GM21423 (cell line): ENCODE results near the gene NCSTN.

Experiments
- ATAC-seq: cut with Tn5 transposase; IDR thresholded peaks from one replicate; pipeline ENCODE4 v1.9.1; 2021; ENCODE audit warnings: mild to moderate bottlenecking, moderate library complexity; ENCODE audit not compliant: unreplicated experiment

NCSTN gene

DNA sequence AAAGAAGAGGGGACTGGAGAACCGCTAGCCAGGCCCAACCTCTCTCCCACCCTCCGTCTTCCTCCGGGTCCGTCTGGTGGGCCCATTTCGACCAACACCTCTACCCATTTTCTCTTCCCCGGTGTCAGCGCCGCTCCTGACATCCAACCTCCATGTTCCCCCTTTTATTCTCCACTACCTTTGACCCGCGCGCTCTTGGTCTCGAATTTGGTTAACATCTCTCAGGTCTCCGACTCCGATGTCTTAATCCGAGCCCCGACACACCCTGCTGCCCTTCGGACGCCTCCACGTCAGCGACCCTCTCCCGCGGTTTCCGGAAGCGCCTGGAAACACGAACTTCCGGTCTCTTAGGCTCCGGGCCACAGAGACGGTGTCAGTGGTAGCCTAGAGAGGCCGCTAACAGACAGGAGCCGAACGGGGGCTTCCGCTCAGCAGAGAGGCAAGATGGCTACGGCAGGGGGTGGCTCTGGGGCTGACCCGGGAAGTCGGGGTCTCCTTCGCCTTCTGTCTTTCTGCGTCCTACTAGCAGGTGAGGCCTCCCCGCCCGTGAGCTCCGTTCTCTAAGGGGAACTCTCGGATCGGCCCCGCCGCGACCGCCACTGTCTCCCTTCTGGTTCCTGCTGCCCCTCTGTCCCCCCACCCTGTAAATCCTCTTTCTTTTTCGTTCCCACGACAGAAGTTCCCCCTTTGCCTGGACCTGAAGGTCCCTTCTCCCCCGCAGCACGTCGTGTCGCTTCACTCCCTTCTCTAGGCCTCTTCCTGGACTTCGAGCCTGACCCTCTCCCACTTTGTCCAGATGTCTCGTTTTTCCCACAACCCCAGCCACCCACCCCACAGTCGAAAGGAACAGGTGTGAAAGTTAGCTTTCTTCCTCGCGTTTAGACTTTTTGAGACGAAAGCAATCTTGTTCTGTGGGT, at the start of gene NCSTN, which contains the start of gene COPA:
NCSTN (plus strand) TSS at position 431 of the 917 bp plus-strand sequence; CDS start at position 445, 14 bp downstream.
COPA (minus strand) TSS at position 298 of the 917 bp plus-strand sequence; CDS start at position 218, 80 bp downstream.
- ATAC-seq: peak; percentile 93

DNA sequence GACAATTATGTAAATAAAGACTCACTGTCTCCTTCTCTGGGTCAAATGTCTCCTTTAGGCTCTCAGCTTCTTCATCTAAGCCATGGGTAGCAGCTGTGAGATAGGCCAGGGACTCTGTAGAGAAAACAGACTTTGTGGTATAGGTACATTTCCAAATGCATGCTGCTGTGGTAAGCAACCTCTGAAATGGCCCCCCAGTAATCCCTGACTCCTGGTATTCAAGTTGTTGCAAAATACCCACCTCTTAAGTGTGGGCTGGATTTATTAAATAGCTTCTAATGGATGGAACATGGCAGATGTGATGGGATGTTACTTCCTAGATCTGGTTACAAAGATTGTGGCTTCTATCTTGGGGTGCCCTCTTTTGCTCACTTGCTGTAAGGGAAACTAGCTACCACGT, 47.1 kb upstream of the NCSTN start:
- no peak for ATAC-seq

DNA sequence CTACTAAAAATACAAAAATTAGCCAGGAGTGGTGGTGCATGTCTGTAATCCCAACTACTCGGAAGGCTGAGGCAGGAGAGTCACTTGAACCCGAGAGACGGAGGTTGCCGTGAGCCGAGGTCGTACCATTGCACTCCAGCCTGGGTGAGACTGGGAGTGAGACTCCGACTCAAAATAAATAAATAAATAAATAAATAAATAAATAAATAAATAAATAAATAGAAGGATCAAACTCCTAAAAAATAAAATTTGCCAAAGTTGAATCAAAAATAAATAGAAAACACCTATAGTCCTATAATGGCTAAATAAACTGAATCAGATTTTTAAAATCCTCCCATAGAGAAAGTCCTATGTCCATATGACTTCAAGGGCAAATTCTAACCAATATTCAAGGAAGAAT, 43.0 kb upstream of the NCSTN start:
- no peak for ATAC-seq

DNA sequence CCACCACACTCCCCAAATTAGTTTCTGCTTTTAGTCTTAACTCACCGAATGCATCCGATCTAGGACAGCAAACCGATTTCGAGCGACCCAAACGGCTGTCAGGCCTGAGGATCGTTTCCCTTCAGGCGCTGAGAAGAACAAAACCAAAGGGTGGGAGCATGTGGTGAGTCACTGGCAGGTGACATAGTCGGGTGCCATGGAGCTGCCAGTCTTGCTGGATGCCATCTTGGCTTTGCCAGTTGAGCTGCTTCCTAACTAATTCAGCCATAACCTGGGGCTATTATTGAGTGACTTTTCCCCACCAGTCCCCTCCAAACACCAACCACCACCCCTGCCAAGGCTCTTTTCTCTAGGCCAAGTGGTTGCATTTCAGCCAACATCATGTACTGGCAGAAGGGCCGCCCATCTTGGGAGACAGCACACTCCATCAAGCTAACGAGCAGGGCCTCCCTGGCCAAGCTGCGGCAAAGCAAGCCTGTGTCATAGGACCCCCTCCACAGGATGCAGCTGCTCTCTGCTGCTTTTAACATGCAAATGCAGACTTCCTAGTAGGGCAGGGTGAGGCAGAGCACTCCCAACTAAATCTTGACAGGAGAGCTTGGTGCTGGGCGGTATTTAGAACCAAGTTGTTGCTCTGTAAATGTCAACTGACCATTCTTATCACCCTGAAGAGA, 35.9 kb upstream of the NCSTN start:
- no peak for ATAC-seq

DNA sequence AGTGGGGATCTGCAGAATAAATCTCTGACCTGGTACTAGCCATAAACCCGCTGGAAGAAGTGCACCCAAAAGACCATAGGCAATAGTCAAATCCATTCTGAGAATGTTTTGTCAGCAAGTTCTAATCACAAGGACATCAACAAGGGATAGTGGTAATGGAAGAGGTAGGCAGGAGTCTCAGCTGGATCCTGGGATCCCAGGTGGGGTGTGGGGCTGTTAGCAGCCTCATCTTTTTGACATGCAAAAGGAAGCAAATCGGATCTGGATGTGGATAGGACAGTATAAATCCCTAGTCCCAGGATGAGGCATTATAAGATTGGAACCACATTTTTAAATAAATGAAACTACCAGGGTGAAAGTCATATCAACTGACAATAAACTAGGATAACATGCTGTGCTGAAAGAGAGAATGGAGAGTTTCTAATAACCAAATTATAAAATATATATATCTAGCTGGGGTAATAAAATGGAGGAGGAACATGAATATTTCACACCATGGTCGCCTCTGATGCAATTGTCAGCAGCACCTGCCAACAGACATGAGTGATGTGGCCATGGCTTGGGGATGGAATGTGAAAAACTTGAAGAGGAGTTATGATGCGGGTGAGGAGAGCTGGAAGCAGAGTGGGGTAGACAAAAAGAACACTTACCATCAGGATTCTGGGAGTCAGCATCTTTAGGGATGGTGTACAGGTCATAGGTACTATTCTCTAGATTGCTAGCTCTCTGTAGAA, 34.6 kb upstream of the NCSTN start:
- no peak for ATAC-seq

DNA sequence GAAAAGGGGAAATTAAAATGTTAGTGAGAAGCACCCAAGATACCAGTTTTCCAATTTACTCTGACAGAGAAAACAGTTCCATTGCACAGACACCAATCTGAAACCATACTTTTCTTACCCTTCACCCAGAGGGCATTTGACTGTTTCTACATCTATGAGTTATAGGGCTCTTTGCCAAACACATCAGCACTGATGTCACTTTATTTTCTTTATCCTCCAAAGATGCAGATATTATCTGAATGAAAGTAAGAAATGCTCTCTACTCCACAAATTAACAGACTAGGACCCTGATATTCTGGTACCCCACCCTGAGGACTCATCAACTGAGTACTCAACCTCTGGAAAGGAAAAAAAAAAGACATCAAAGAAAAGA, 34.0 kb upstream of the NCSTN start:
- no peak for ATAC-seq

DNA sequence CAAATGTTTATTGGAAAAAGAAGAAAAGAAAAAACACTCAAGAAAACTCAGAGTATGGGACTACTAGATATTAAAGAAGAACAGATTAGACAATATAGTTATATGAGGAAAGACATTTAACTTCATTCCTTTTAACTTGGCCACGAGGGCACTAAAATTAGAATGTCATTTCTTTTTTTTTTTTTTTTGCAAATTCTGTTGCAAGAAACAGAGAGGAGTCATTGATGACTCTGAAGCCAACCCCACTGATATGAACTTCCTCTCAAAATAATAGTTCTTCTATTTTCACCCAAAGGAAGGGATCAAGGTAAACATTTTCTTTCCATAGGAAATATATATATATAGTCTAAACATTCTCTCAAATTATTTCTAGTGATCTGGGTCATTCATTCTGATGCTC, 33.6 kb upstream of the NCSTN start:
- ATAC-seq: no peak

DNA sequence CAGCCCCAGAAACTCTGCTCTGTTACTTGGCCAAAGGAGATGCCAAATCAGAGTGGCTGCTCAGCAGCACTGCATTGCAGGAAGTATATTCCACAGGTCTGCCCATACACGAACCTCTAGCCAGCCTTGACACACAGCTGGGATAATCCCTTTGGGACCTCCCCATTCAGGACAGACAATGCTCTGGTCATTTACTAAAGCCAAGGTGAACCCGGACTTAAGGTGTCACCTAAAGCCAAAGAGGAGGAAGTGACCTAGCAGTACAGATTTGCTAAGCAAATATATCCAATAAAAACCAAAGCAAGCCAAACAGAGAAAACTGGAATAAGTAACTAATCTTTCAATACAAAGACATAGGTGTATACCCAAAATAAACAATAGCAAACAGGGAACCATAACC, 27.8 kb upstream of the NCSTN start:
- ATAC-seq: no peak

DNA sequence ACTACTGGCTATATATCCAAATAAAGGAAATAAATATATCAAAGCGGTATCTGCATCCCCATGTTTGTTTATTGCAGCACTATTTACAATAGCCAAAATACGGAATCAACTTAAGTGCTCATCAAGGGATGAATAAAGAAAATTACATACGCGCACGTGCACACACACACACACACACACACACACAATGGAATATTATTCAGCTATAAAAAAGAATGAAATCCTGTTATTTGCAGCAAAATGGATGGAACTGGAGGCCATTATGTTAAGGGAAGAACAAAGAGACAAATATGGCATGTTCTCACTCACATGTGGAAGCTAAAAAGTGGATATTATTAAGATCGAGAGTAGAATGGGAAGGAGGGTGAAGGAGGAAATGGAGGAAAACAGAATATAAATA, 20.4 kb upstream of the NCSTN start:
- no peak for ATAC-seq

DNA sequence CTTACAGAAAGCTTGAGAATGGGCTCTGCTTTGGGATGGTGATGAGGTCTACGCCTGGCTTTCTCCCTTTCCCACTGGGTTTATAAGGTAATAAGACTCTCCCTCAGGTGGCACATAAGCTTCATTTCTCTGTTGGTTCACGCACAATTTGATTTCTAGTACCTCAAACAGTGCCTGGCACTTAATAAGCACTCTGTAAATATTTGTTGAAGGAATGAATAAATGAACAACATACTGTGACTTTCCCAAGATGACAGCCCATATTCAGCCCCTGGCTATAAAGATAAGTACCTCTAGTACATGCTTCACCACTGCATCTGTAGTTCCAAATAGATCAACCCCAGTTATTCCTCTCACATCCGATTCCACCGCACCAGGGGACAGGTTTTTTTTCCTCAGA, 17.9 kb upstream of the NCSTN start:
- ATAC-seq: no peak

DNA sequence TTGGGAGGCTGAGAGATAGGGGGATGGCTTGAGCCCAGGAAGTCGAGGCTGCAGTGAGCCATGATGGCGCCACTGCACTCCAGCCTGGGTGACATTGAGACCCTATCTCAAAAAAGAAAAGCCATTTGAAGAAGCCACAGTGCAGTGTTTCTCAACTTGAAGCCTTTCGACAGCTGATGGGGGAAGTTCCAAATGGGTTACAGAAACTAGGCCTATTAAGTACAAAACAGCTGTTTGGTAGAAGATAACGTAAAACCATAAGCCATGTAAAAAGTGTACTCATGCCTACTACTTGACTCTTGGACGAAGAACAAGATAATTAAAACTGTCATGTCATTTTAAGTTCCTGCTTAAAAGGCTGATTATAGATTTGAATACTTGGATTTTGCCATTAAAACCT, 16.8 kb upstream of the NCSTN start:
- no peak for ATAC-seq

DNA sequence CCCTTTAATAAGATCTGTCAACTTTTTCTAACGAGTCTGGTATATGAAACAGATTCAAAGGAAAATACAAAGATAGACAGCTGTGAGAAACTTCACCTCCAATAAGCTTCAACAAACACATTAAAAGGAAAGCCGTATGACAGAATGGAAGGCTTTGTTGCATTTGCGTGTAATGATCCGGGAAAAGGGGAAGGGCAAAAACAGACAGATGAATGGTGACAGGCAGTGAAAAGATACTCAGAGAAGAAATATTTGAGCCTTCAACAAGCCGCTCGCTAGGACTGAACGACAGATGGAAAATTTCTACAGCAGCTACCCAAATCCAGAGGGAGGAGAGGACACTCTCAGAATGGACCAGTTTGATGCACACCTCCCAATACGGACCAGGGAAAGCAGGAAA, 15.0 kb upstream of the NCSTN start:
- no peak for ATAC-seq

DNA sequence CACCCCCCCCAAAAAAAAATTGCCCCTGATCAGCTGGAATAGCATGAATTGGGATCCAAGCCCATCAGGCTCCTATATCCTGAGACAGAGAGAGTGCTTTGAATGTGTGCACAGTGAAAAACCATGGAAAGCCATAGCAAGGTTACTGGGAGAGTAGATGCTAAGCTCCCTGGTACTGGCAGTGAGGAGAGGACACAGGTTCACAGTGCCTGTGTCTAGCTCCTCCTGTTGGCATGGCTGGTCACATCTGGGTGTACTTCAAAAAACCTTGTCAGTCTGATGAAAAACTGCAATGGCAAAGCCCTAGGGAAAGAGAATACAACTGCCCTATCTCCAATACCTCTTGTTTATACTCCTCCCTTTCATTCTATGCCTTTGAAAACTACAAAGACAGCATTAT, 13.1 kb upstream of the NCSTN start:
- ATAC-seq: no peak

DNA sequence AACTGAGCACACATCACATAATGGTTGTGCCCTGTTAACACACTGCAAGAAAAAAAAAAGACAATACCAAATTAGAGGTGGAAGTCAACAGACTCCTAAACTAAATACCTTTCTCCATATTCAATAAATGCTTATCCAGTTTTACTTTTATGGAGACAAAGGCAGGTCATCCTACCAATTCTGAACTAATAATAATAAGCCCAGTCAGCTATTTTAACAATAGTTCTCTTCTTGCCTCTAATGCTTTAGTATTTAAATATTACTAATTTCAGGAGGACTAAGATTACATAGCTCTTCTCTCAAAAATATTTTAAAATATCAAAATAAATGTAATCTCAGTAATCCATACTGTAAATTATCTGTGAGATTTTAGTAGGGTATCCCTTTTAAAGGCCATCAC, 10.7 kb upstream of the NCSTN start:
- ATAC-seq: no peak

DNA sequence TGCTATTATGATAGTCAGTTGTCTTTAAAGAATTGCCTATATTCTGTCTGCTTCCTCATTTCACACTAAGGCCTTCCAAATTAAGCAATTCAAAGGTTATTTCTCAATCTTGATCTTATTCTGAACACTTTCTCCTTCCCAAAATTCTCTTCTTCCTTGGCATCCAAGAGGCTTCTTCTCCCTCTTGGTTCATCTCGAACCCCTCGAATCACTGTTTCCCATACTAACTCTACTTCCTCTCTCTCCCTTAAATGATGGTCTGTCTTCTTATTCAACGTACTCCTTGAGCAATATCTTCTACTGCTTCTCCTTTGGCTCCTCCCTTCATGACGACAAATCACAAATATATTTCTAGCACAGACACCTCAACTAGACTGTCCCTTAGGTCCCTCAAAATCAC, 4.6 kb upstream of the NCSTN start:
- ATAC-seq: no peak

DNA sequence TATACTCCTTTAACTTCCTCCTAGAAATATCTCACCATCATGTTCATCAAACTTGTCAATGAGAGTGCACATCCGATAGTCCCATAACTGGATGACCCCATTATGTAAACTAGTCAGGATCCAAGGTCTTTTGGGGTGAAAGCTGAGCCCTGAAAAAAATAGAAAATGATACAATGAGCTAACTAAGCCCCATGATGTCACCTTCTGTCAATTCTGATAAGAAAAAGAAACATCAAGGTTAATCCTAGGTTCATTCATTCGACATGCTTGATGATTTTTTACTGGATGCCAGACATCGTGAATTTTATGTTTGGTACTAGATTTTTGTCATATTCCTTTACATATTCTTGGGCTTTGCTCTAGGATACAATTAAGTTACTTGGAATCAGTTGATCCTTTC, 3.0 kb upstream of the NCSTN start:
- no peak for ATAC-seq

DNA sequence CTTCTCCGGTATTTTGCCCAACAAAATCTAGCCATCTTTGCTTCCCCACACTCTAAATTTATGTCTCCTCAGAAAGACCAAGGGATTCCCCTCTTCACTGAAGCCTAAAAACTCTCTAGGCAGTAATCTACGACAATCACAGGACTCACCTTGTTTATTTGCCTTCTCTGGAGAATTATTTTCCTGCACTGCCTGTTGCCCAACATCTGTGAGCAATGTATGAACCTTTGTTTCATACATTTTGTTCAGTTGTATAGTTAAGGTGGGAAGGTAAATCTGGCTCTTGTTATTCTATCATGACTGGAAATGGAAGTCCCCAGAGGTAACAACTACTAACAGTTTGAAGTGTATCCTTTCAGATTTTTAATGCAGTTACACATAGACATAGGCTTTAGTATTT, 2.3 kb upstream of the NCSTN start:
- ATAC-seq: no peak

DNA sequence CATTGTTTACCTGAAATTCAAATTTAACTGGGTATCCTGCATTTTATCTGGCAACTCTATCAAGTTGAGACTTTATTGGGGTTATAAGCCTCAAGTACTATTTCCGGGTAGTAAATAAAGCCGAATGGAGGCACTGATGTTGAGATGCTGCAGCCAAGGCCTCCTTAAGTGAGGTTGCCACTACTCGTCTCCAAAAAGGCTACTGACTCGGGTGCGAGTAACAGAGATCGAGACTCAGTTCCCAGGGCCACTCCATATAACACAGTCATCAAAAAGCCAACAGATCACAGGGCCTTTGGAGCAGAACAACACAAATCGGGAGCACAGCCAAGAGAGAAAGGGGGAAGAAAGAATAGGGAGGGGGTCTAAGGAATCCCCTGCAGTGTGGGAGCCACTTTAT, 657 bp upstream of the NCSTN start:
- no peak for ATAC-seq

DNA sequence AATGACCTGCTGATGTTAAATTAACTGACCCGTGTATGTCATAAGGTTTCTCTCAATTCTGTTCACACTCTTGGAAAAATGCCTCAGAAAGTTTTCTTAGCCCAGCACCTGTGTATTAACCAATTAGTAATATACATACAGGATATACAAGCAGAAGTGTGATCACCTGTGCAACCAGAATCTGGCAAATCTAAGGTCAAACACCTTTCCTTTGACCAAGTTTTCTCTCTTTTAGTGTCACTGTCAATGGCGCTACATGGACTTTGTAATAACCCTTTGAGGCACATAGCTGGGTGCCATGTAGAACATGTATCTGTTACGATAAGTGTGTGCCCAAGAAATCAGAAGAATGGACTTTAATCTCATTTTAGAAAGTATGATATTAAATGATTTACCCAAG, 1.1 kb downstream of the NCSTN start:
- ATAC-seq: no peak

DNA sequence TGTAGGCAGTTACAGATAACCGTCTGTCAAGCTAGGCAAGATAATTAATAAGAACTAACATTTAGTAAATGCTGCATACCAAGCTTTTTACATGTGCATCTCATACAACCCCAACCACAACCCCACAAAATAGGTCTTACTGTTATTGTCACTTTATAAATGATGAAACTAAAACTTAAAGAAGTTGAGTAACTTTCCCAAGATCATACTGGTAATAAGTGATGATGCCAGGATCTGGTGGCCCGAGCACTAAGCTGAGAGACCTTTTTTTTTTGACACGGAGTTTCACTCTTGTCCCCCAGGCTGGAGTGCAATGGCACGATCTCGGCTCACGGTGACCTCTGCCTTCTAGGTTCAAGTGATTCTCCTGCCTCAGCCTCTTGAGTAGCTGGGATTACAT, 1.8 kb downstream of the NCSTN start:
- no peak for ATAC-seq

DNA sequence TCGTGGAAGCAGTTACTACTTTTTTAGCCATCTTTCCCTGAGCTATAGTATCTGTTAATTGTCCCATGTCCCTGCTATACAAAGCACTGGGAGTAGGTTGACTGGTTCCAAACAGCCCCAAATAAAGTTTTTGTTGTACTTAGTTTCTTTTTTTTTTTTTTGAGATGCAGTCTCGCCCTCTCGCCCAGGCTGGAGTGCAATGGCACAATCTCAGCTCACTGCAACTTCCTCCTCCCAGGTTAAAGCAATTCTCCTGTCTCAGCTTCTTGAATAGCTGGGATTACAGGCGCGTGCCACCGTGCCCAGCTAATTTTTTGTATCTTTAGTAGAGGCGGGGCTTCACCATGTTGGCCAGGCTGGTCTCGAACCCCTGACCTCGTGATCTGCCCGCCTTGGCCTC, 3.3 kb downstream of the NCSTN start:
- ATAC-seq: no peak

DNA sequence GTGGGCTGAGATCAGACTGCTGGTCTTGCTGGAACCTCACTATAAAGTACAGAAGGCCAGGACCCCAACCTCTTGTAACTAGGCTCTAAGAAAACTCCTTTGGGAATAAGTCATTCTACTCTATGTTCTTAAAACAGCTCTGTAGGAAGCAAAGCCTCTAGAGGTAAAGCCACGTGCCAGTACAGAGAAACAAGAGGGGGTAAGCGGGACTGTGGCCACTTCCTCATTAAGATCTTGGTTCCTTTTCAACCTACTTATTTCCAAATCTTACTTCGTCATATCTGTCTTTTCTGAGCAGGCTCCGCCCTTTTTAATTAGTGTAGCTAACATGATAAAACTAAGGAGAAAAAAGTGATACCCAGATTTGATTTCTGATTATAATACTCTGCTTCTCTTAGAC, 3.8 kb downstream of the NCSTN start:
- ATAC-seq: no peak
